IMR-90 (cell line): ENCODE results near the gene PADI2. TPM values are rescaled to one million over a fixed set of nuclear protein-coding genes. Genes with fewer than 3 reads are reported as not detected.

Source experiments
- ATAC-seq: fragments of 200-7000 bp; cut with Tn5 transposase; 2 replicates; pipeline ENCODE4 v1.9.1; 2020; ENCODE audit warnings: low read depth, mild to moderate bottlenecking, moderate library complexity
- BruUV-seq: library from RNA; stranded (reverse); fragments of 400-500 nt; replicated peaks from 2 replicates; lab custom pipeline; 2021; lab: Mats Ljungman, UMichigan
- CTCF ChIA-PET: fragments of 300-600 bp; formaldehyde crosslinking; extraction: SDS; loops from one replicate; lab custom pipeline; 2021; ENCODE audit warnings: antibody characterized with exemption; lab: Yijun Ruan, JAX
- POLR2A ChIA-PET: fragments of 300-600 bp; sonication (Branson Sonifier 250); formaldehyde crosslinking; loops from one replicate; lab custom pipeline; 2022; ENCODE audit warnings: antibody characterized with exemption; ENCODE audit not compliant: unreplicated experiment; lab: Charles Lee
- DNase-seq: peaks from one replicate; pipeline ENCODE4 v3.0.0; 2013
- H2AFZ ChIP-seq: replicated peaks from 2 replicates; pipeline ENCODE3; 2013; ENCODE audit warnings: low read length, mild to moderate bottlenecking; ENCODE audit not compliant: poor library complexity
- H2AK5ac ChIP-seq: 2 replicates; pipeline ENCODE4 v1.6.1; 2013; ENCODE audit warnings: low read depth, low read length, inconsistent platforms
- H2AK9ac ChIP-seq: replicated peaks from 2 replicates; pipeline ENCODE3; 2013; ENCODE audit warnings: mild to moderate bottlenecking, low read depth, low read length, moderate library complexity; ENCODE audit not compliant: poor library complexity
- H2BK120ac ChIP-seq: 2 replicates; pipeline ENCODE4 v1.6.1; 2013; ENCODE audit warnings: low read depth, low read length, inconsistent platforms
- H2BK15ac ChIP-seq: 3 replicates; pipeline ENCODE4 v1.6.1; 2013; ENCODE audit warnings: low read depth, low read length, inconsistent platforms
- H2BK20ac ChIP-seq: 2 replicates; pipeline ENCODE4 v1.6.1; 2013; ENCODE audit warnings: low read depth, mild to moderate bottlenecking, inconsistent platforms, low read length, moderate library complexity
- H2BK5ac ChIP-seq: 2 replicates; pipeline ENCODE4 v1.6.1; 2013; ENCODE audit warnings: mild to moderate bottlenecking, low read depth, low read length, inconsistent platforms; ENCODE audit not compliant: poor library complexity, severe bottlenecking
- H3K14ac ChIP-seq: replicated peaks from 2 replicates; pipeline ENCODE4 v1.6.1; 2013; ENCODE audit warnings: low read depth, low read length, inconsistent platforms
- H3K18ac ChIP-seq: 2 replicates; pipeline ENCODE4 v1.6.1; 2013; ENCODE audit warnings: low read depth, low read length, control low read depth
- H3K23ac ChIP-seq: 2 replicates; pipeline ENCODE4 v1.6.1; 2013; ENCODE audit warnings: low read depth, low read length, inconsistent platforms
- H3K27ac ChIP-seq: 2 replicates; pipeline ENCODE4 v1.5.1; 2013; ENCODE audit warnings: mild to moderate bottlenecking, control low read depth, low read length; ENCODE audit not compliant: insufficient read depth
- H3K27me3 ChIP-seq: 2 replicates; pipeline ENCODE4 v1.6.1; 2013; ENCODE audit warnings: low read length; ENCODE audit not compliant: control insufficient read depth, insufficient read depth
- H3K36me3 ChIP-seq: 2 replicates; pipeline ENCODE4 v1.6.1; 2013; ENCODE audit warnings: low read length, mixed read lengths; ENCODE audit not compliant: control insufficient read depth, insufficient read depth
- H3K4ac ChIP-seq: 2 replicates; pipeline ENCODE4 v1.6.1; 2013; ENCODE audit warnings: low read depth, low read length, inconsistent platforms
- H3K4me1 ChIP-seq: 2 replicates; pipeline ENCODE4 v1.6.1; 2013; ENCODE audit warnings: low read length, mixed read lengths; ENCODE audit not compliant: control insufficient read depth, insufficient read depth
- H3K4me2 ChIP-seq: 2 replicates; pipeline ENCODE4 v1.6.1; 2013; ENCODE audit warnings: low read depth, mild to moderate bottlenecking, control low read depth, low read length, moderate library complexity
- H3K4me3 ChIP-seq: 2 replicates; pipeline ENCODE4 v1.5.1; 2013; ENCODE audit warnings: low read depth, mild to moderate bottlenecking, control low read depth, low read length, moderate library complexity; ENCODE audit not compliant: insufficient read depth
- H3K56ac ChIP-seq: 2 replicates; pipeline ENCODE4 v1.6.1; 2013; ENCODE audit warnings: low read length, inconsistent platforms; ENCODE audit not compliant: insufficient read depth; ENCODE audit errors: extremely low read depth
- H3K79me1 ChIP-seq, 2 experiments: 2 replicates each; pipeline ENCODE4 v1.6.1; 2013; ENCODE audit warnings: low read length in 2 of 2, inconsistent platforms in 1 of 2, low read depth in 1 of 2
- H3K9ac ChIP-seq: 2 replicates; pipeline ENCODE4 v1.6.1; 2013; ENCODE audit warnings: low read depth, low read length, control low read depth
- H3K9me1 ChIP-seq: 2 replicates; pipeline ENCODE4 v1.6.1; 2013; ENCODE audit warnings: low read length, inconsistent platforms; ENCODE audit not compliant: insufficient read depth
- H3K9me3 ChIP-seq: 2 replicates; pipeline ENCODE4 v1.6.1; 2013; ENCODE audit warnings: low read length; ENCODE audit not compliant: control insufficient read depth, insufficient read depth
- H4K20me1 ChIP-seq: 2 replicates; pipeline ENCODE4 v1.6.1; 2013; ENCODE audit warnings: low read length, inconsistent platforms; ENCODE audit not compliant: insufficient read depth
- H4K5ac ChIP-seq: 2 replicates; pipeline ENCODE4 v1.6.1; 2013; ENCODE audit warnings: mild to moderate bottlenecking, low read depth, low read length, control low read depth
- H4K8ac ChIP-seq, 2 experiments: 2 replicates each; pipeline ENCODE4 v1.6.1; 2013; ENCODE audit warnings: low read depth in 2 of 2, low read length in 2 of 2, control low read depth in 1 of 2, inconsistent platforms in 1 of 2
- H4K91ac ChIP-seq: 2 replicates; pipeline ENCODE4 v1.6.1; 2013; ENCODE audit warnings: low read depth, low read length, inconsistent platforms; ENCODE audit not compliant: insufficient read depth
- BHLHE40 ChIP-seq: fragments of 150-350 bp; IDR thresholded peaks from 2 replicates; pipeline ENCODE4 v1.6.1; 2016; ENCODE audit warnings: mild to moderate bottlenecking, low read depth, low read length
- CEBPB ChIP-seq: IDR thresholded peaks from 2 replicates; pipeline ENCODE4 v1.6.1; 2012; ENCODE audit warnings: low read depth, low read length, improper control_type of control experiment
- CHD1 ChIP-seq: IDR thresholded peaks from 2 replicates; pipeline ENCODE4 v1.6.1; 2012; ENCODE audit warnings: low read depth, low read length, improper control_type of control experiment
- CTCF ChIP-seq: conservative IDR thresholded peaks from 2 replicates; pipeline ENCODE4 v1.5.1; 2012; ENCODE audit warnings: mild to moderate bottlenecking, low read depth, low read length, improper control_type of control experiment
- ELK1 ChIP-seq: fragments of 150-350 bp; IDR thresholded peaks from 2 replicates; pipeline ENCODE4 v1.6.1; 2016; ENCODE audit warnings: low read depth, mild to moderate bottlenecking, low read length, moderate library complexity, borderline replicate concordance
- FOS ChIP-seq: fragments of 150-350 bp; IDR thresholded peaks from 2 replicates; pipeline ENCODE4 v1.6.1; 2016; ENCODE audit warnings: low read depth, low read length
- MAFK ChIP-seq: IDR thresholded peaks from 2 replicates; pipeline ENCODE4 v1.6.1; 2012; ENCODE audit warnings: low read depth, low read length, improper control_type of control experiment
- MAZ ChIP-seq: IDR thresholded peaks from 2 replicates; pipeline ENCODE4 v1.6.1; 2012; ENCODE audit warnings: low read depth, mild to moderate bottlenecking, low read length, improper control_type of control experiment, moderate library complexity, borderline replicate concordance
- MXI1 ChIP-seq: IDR thresholded peaks from 2 replicates; pipeline ENCODE4 v1.6.1; 2012; ENCODE audit warnings: low read depth, mild to moderate bottlenecking, low read length, moderate library complexity, borderline replicate concordance
- NFE2L2 ChIP-seq: fragments of 150-350 bp; IDR thresholded peaks from 2 replicates; pipeline ENCODE4 v1.6.1; 2016; ENCODE audit warnings: low read depth, mild to moderate bottlenecking, low read length
- POLR2A ChIP-seq: IDR thresholded peaks from 2 replicates; pipeline ENCODE4 v1.6.1; 2012; ENCODE audit warnings: mild to moderate bottlenecking, low read depth, low read length
- RAD21 ChIP-seq: IDR thresholded peaks from 2 replicates; pipeline ENCODE4 v1.6.1; 2012; ENCODE audit warnings: low read length, improper control_type of control experiment
- RCOR1 ChIP-seq: IDR thresholded peaks from 2 replicates; pipeline ENCODE4 v1.6.1; 2012; ENCODE audit warnings: mild to moderate bottlenecking, low read length, improper control_type of control experiment; ENCODE audit not compliant: insufficient replicate concordance
- RFX5 ChIP-seq: IDR thresholded peaks from 2 replicates; pipeline ENCODE4 v1.8.0; 2012; ENCODE audit warnings: low read depth, mild to moderate bottlenecking, low read length, moderate library complexity
- SMC3 ChIP-seq: fragments of 150-350 bp; IDR thresholded peaks from 2 replicates; pipeline ENCODE4 v1.6.1; 2016; ENCODE audit warnings: low read depth, mild to moderate bottlenecking, antibody characterized with exemption, low read length, moderate library complexity
- USF2 ChIP-seq: fragments of 150-350 bp; IDR thresholded peaks from 2 replicates; pipeline ENCODE4 v1.6.1; 2017; ENCODE audit warnings: mild to moderate bottlenecking, antibody characterized with exemption, low read length, low read depth
- WGBS, 2 experiments: methylation state at CpG; one replicate each; pipeline versions ENCODE4 v1.1.5 to v1.1.7; 2013; ENCODE audit warnings: missing lambda C conversion rate in 2 of 2; ENCODE audit not compliant: insufficient read length in 1 of 2; ENCODE audit errors: extremely low coverage in 2 of 2; 5-methylcytosine and 5-hydroxymethylcytosine counted together
- dilution Hi-C: fragments of 300-500 bp; cut with HindIII; formaldehyde crosslinking; loops from one replicate; pipeline ENCODE4 v1.14.3; 2018; ENCODE audit warnings: low sequenced_read_pairs; ENCODE audit not compliant: unreplicated experiment
- in situ Hi-C: fragments of 300-500 bp; cut with MboI; formaldehyde crosslinking; loops from 3 replicates; pipeline ENCODE4 v1.14.3; 2019; ENCODE audit warnings: low sequenced_read_pairs, inconsistent platforms, mixed read lengths
- intact Hi-C: fragments of 100-400 bp; cut with micrococcal nuclease; formaldehyde crosslinking; loops from 2 replicates; pipeline ENCODE4 v1.10.0; 2022
- polyA plus RNA-seq, 3 experiments: library from polyadenylated mRNA; depleted of rRNA; stranded (reverse); fragments of >200 nt; gene quantifications; 2 replicates each; pipeline ENCODE4 v1.2.3, GENCODE V29; 2012; ENCODE audit warnings: low replicate concordance in 1 of 3
- total RNA-seq: library from RNA; depleted of rRNA; stranded (reverse); fragments of >200 nt; gene quantifications from 2 replicates; pipeline ENCODE4 v1.2.3, GENCODE V29; 2012

PADI2 gene
- total and polyA plus RNA-seq, 2 of the 4 experiments (the other 2 are of a cell fraction), result not detected

GRCh38 chr1:17052038-17052437, 67.2 kb downstream of the PADI2 start:
- H3K36me3 ChIP-seq, result peaks cover 4% of the 10 kb centered on the region
- no peaks in the 10 kb centered on the region for H3K27me3 ChIP-seq
- ChIA-PET POLR2A (no interaction called here), CTCF (no interaction called here)
- H4K8ac ChIP-seq, result no peak overlapping the region
- no peak overlapping the region for H2BK20ac ChIP-seq
- no TSS peak for BruUV-seq
- no peak overlapping the region for H3K4me2 ChIP-seq
- WGBS, 2 experiments, result no CpG with 5 or more reads among the region's 1 CpG
- H3K14ac ChIP-seq, result no peak overlapping the region
- H3K56ac ChIP-seq, result no peak overlapping the region
- no peak for ATAC-seq
- H3K79me1 ChIP-seq, result peaks cover 23 to 38% of the 10 kb centered on the region in 2 experiments
- H4K91ac ChIP-seq, result no peak overlapping the region
- H2AFZ ChIP-seq, result no peak overlapping the region
- in situ Hi-C loops, result no loop called here
- H3K27ac ChIP-seq, result no peak overlapping the region
- DNase-seq, result no peak
- H3K4ac ChIP-seq, result no peak overlapping the region
- H3K18ac ChIP-seq, result no peak overlapping the region
- no peak overlapping the region for H4K5ac ChIP-seq
- H3K9ac ChIP-seq, result no peak overlapping the region
- no peak overlapping the region for H2AK9ac ChIP-seq
- dilution Hi-C loops, result no loop called here
- H3K4me3 ChIP-seq, result no peak overlapping the region
- intact Hi-C loops, result no loop called here
- H3K9me3 ChIP-seq, result no peaks in the 10 kb centered on the region
- no peak overlapping the region for H2BK5ac ChIP-seq
- peaks cover 12% of the 10 kb centered on the region for H4K20me1 ChIP-seq
- no peak overlapping the region for H2AK5ac ChIP-seq
- H3K9me1 ChIP-seq, result no peaks in the 10 kb centered on the region
- H3K23ac ChIP-seq, result no peak overlapping the region
- H3K4me1 ChIP-seq, result peaks cover 4% of the 10 kb centered on the region; the same call in 1 of the 2 replicates
- no peak overlapping the region for H2BK15ac ChIP-seq
- no peak overlapping the region for H2BK120ac ChIP-seq
- TF ChIP-seq MAFK (no peak), NFE2L2 (no peak), POLR2A (no peak), FOS (no peak), CEBPB (no peak), SMC3 (no peak), MAZ (no peak), USF2 (no peak), RFX5 (no peak), MXI1 (no peak), BHLHE40 (no peak), RAD21 (no peak), CTCF (no peak), RCOR1 (no peak), CHD1 (no peak), ELK1 (no peak)
